H1 (cell line): ENCODE results near the gene PTTG1IP2.

Experiments
- BACH1 ChIP-seq: IDR thresholded peaks from 2 replicates; pipeline ENCODE4 v1.6.1; 2012; ENCODE audit warnings: low read length, improper control_type of control experiment
- BRCA1 ChIP-seq: IDR thresholded peaks from 2 replicates; pipeline ENCODE4 v1.6.1; 2012; ENCODE audit warnings: low read depth, low read length, improper control_type of control experiment
- CHD2 ChIP-seq: IDR thresholded peaks from 2 replicates; pipeline ENCODE4 v1.6.1; 2012; ENCODE audit warnings: low read length, improper control_type of control experiment
- CREB1 ChIP-seq: IDR thresholded peaks from 2 replicates; pipeline ENCODE4 v1.6.1; 2012; ENCODE audit warnings: inconsistent platforms
- EZH2 ChIP-seq: fragments of 200-600 bp; sonication (generic); IDR thresholded peaks from 2 replicates; pipeline ENCODE4 v1.7.1; 2012; ENCODE audit warnings: low read depth, mild to moderate bottlenecking, moderate library complexity, low read length, inconsistent platforms; ENCODE audit not compliant: severe bottlenecking
- JUND ChIP-seq: IDR thresholded peaks from 2 replicates; pipeline ENCODE4 v1.6.1; 2011; ENCODE audit warnings: mild to moderate bottlenecking, improper control_type of control experiment, low read length
- PHF8 ChIP-seq: fragments of 200-600 bp; sonication (generic); conservative IDR thresholded peaks from 2 replicates; pipeline ENCODE4 v1.7.1; 2012; ENCODE audit warnings: low read depth, mild to moderate bottlenecking, inconsistent platforms, low read length, moderate library complexity
- POLR2A ChIP-seq, 2 experiments: IDR thresholded peaks; 1 replicate in 1 of 2; 2 replicates in 1 of 2; pipeline ENCODE4 v1.6.1; 2011; ENCODE audit warnings: low read depth in 2 of 2, low read length in 2 of 2, mild to moderate bottlenecking in 2 of 2; ENCODE audit errors: control extremely low read depth in 1 of 2
- RXRA ChIP-seq: IDR thresholded peaks from 2 replicates; pipeline ENCODE4 v1.6.1; 2011; ENCODE audit warnings: low read depth, mild to moderate bottlenecking, low read length, moderate library complexity; ENCODE audit not compliant: insufficient read depth
- SP1 ChIP-seq: IDR thresholded peaks from 2 replicates; pipeline ENCODE4 v1.6.1; 2011; ENCODE audit warnings: low read depth, low read length
- TAF1 ChIP-seq: IDR thresholded peaks from 2 replicates; pipeline ENCODE4 v1.6.1; 2011; ENCODE audit warnings: mild to moderate bottlenecking, low read depth, low read length
- ZNF274 ChIP-seq: IDR thresholded peaks from 2 replicates; pipeline ENCODE4 v1.7.0; 2012; ENCODE audit warnings: low read length, borderline replicate concordance; ENCODE audit errors: extremely low read depth
- TF ChIP-seq, protein P1 (sequence below), 3 experiments: IDR thresholded peaks; 1 replicate in 2 of 3; 2 replicates in 1 of 3; pipeline versions ENCODE4 v1.5.1 to v1.6.1; 2011; ENCODE audit warnings: low read length in 3 of 3, mild to moderate bottlenecking in 3 of 3, inconsistent platforms in 2 of 3, low read depth in 1 of 3, moderate library complexity in 1 of 3; ENCODE audit not compliant: insufficient read depth in 1 of 3; ENCODE audit errors: control extremely low read depth in 1 of 3
- TF ChIP-seq, protein P2 (sequence below): IDR thresholded peaks from 2 replicates; pipeline ENCODE4 v1.6.1; 2011; ENCODE audit warnings: low read depth, mild to moderate bottlenecking, low read length; ENCODE audit not compliant: insufficient read depth

DNA sequence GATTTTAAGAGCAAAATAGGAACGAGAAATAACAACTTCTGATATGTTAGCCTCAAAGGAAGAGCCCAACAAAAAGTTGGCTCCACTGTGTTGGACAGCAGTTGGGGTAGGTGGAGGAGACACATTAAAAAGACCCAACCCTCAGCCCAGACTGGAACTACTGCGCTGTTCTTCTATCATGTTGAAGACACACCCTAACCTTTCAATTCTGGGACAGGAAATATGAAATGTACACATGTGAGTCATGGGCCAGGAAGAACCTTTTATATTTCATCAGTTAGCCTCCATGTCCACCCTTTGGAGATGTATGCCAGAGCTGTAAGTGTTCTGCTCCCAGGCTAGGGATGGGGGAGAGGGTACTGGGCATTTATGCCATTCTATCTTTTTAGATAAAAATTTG lies 44.1 kb upstream of the PTTG1IP2 start:
- no peak for TF ChIP-seq EZH2
- no peak for TF ChIP-seq JUND
- TF ChIP-seq PHF8 = no peak
- TF ChIP-seq, protein P1, sequence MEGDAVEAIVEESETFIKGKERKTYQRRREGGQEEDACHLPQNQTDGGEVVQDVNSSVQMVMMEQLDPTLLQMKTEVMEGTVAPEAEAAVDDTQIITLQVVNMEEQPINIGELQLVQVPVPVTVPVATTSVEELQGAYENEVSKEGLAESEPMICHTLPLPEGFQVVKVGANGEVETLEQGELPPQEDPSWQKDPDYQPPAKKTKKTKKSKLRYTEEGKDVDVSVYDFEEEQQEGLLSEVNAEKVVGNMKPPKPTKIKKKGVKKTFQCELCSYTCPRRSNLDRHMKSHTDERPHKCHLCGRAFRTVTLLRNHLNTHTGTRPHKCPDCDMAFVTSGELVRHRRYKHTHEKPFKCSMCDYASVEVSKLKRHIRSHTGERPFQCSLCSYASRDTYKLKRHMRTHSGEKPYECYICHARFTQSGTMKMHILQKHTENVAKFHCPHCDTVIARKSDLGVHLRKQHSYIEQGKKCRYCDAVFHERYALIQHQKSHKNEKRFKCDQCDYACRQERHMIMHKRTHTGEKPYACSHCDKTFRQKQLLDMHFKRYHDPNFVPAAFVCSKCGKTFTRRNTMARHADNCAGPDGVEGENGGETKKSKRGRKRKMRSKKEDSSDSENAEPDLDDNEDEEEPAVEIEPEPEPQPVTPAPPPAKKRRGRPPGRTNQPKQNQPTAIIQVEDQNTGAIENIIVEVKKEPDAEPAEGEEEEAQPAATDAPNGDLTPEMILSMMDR (IDR thresholded peaks at IDR 0.05; ENCODE audit: control extremely low read depth in 1 of 3, insufficient read depth in 1 of 3, low read depth in 1 of 3, low read length in 3 of 3) = no peak
- TF ChIP-seq CREB1 = no peak
- TF ChIP-seq POLR2A (IDR thresholded peaks at IDR 0.05; ENCODE audit: control extremely low read depth in 1 of 2, low read depth in 2 of 2, low read length in 2 of 2) = no peak
- TF ChIP-seq SP1 = no peak
- TF ChIP-seq ZNF274 = no peak
- TF ChIP-seq BACH1 = no peak
- TF ChIP-seq CHD2 = no peak
- TF ChIP-seq, protein P2, sequence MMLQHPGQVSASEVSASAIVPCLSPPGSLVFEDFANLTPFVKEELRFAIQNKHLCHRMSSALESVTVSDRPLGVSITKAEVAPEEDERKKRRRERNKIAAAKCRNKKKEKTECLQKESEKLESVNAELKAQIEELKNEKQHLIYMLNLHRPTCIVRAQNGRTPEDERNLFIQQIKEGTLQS = no peak
- TF ChIP-seq TAF1 = no peak
- TF ChIP-seq BRCA1 = no peak
- no peak for TF ChIP-seq RXRA
